ENCODE data around the gene FXR2.

GRCh38 chr17:7557775-7558543 is 56.7 kb downstream of the FXR2 start:
- peak in 2 of 4 donors; percentile 36 to 61 for TF ChIP-seq POLR2A (IDR thresholded peaks at IDR 0.05)
- TF ChIP-seq CTCF (IDR thresholded peaks at IDR 0.05) = peak in 1 of 6 experiments; percentile 4

Data from esophagus squamous epithelium (tissue), 4 donors.